Muscle of arm (tissue), 12 donors: ENCODE data around the gene SPNS3. TPM values are rescaled to one million over a fixed set of nuclear protein-coding genes. Genes with fewer than 3 reads are reported as not detected.

ENCODE experiments used
- polyA plus RNA-seq, 12 donors: library from polyadenylated mRNA; unstranded; fragments of 120-200 nt; gene quantifications; one replicate each; pipeline ENCODE4 v1.2.1, GENCODE V29; 2013; ENCODE audit not compliant: insufficient read length in 12 of 12

The SPNS3 gene
- polyA plus RNA-seq, 12 donors = 0.12 to 1.7 (median 0.41) TPM; not detected in 2

Other genes starting within 250 kb of the SPNS3 start
- 10 to 100 TPM in 11 of 12 donors, not detected in 1; 25.8 to 66.8 (median 32.6) TPM for gene ANKFY1, start 170.0 kb upstream of the SPNS3 start, polyA plus RNA-seq
- 100 to 1,000 TPM in 2 of 12 donors, 10 to 100 TPM in 10; 54.8 to 106 (median 84.0) TPM for gene UBE2G1, start 67.3 kb upstream of the SPNS3 start, polyA plus RNA-seq
- gene SPNS2, start 64.9 kb downstream of the SPNS3 start, polyA plus RNA-seq = 10 to 100 TPM in 2 of 12 donors, 1 to 10 TPM in 9, not detected in 1; 3.7 to 20.1 (median 6.2) TPM
- gene MYBBP1A, start 121.4 kb downstream of the SPNS3 start, polyA plus RNA-seq = 10 to 100 TPM in 11 of 12 donors, not detected in 1; 22.4 to 77.3 (median 29.3) TPM
- gene GGT6, start 126.6 kb downstream of the SPNS3 start, polyA plus RNA-seq = 1 to 10 TPM in 3 of 12 donors, under 1 TPM in 4, not detected in 5; 0.11 to 6.4 (median 0.34) TPM
- 100 to 1,000 TPM in 5 of 12 donors, 10 to 100 TPM in 6, not detected in 1; 48.5 to 198 (median 98.3) TPM for gene SMTNL2, start 150.6 kb downstream of the SPNS3 start, polyA plus RNA-seq
- gene ALOX15, start 207.7 kb downstream of the SPNS3 start, polyA plus RNA-seq = 1 to 10 TPM in 2 of 12 donors, under 1 TPM in 8, not detected in 2; 0.19 to 2.0 (median 0.41) TPM